NK-92 (cell line): ENCODE measurements around the gene TEDC2.
"Not testable (repeated sequence)": the region's sequence is repeated elsewhere in the genome, so short reads cannot be mapped to it uniquely, and the experiment has no call there.

Experiments used
- DNase-seq: peaks from one replicate; lab custom pipeline; 2025; ENCODE audit not compliant: unreplicated experiment; lab: John Stamatoyannopoulos, UW

TEDC2 gene

GRCh38 chr16:2437032-2437790 is 22.7 kb upstream of the TEDC2 start:
- no peak for DNase-seq

- no peak for DNase-seq
Measured at GRCh38 chr16:2438121-2438520, 21.8 kb upstream of the TEDC2 start.

GRCh38 chr16:2439598-2439997 is 20.3 kb upstream of the TEDC2 start:
- DNase-seq, result no peak

GRCh38 chr16:2441143-2441804 is 18.6 kb upstream of the TEDC2 start:
- DNase-seq, result not testable (repeated sequence)

- no peak for DNase-seq
Measured at GRCh38 chr16:2443555-2443954, 16.4 kb upstream of the TEDC2 start.

GRCh38 chr16:2447920-2448583 is 11.9 kb upstream of the TEDC2 start:
- DNase-seq, result no peak

- DNase-seq, result no peak
Measured at GRCh38 chr16:2449118-2449517, 10.8 kb upstream of the TEDC2 start.

GRCh38 chr16:2450535-2450934 is 9.4 kb upstream of the TEDC2 start:
- no peak for DNase-seq

GRCh38 chr16:2450975-2451381 is 8.9 kb upstream of the TEDC2 start:
- no peak for DNase-seq

GRCh38 chr16:2451851-2452320 is 8.0 kb upstream of the TEDC2 start:
- no peak for DNase-seq

GRCh38 chr16:2452650-2453049 is 7.3 kb upstream of the TEDC2 start:
- no peak for DNase-seq

- DNase-seq, result no peak
Measured at GRCh38 chr16:2455081-2455845, 4.6 kb upstream of the TEDC2 start.

- DNase-seq, result no peak
Measured at GRCh38 chr16:2456551-2457153, 3.3 kb upstream of the TEDC2 start.

GRCh38 chr16:2457267-2457666 is 2.6 kb upstream of the TEDC2 start:
- DNase-seq, result no peak

GRCh38 chr16:2457946-2458345 is 2.0 kb upstream of the TEDC2 start:
- no peak for DNase-seq

GRCh38 chr16:2458887-2459646 is 842 bp upstream of the TEDC2 start:
- no peak for DNase-seq

GRCh38 chr16:2460391-2460713 is 443 bp downstream of the TEDC2 start:
- DNase-seq, result no peak

- no peak for DNase-seq
Measured at GRCh38 chr16:2460916-2461315, 1.0 kb downstream of the TEDC2 start.

GRCh38 chr16:2462031-2462866 is 2.3 kb downstream of the TEDC2 start:
- no peak for DNase-seq
